ENCODE measurements around the gene COX10.

The COX10 gene

DNA sequence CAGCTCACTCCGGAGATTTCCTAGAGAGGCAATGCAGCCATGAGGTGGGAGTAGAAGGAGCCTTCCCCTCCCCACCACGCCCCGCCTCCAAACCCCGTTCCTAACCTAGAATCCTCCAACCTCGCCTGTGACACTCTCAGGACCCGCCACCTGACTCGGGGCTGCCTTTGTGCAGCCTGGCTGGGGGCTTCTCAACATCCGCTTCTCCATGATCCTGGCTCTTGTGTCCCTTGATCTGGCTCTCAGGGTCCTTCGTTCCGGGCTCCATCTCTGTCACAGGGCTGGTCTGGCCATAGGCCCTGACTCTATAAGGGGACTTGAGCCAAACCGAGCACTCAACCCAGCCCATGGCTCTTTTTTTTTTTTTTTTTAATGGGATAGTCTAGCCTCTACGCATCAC, 143.1 kb downstream of the COX10 start:
- TF ChIP-seq, protein P1, sequence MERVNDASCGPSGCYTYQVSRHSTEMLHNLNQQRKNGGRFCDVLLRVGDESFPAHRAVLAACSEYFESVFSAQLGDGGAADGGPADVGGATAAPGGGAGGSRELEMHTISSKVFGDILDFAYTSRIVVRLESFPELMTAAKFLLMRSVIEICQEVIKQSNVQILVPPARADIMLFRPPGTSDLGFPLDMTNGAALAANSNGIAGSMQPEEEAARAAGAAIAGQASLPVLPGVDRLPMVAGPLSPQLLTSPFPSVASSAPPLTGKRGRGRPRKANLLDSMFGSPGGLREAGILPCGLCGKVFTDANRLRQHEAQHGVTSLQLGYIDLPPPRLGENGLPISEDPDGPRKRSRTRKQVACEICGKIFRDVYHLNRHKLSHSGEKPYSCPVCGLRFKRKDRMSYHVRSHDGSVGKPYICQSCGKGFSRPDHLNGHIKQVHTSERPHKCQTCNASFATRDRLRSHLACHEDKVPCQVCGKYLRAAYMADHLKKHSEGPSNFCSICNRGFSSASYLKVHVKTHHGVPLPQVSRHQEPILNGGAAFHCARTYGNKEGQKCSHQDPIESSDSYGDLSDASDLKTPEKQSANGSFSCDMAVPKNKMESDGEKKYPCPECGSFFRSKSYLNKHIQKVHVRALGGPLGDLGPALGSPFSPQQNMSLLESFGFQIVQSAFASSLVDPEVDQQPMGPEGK (CRISPR knock-in tag; IDR thresholded peaks at IDR 0.05; ENCODE audit: borderline replicate concordance), result no peak
- TF ChIP-seq ZNF70 (CRISPR knock-in tag; IDR thresholded peaks at IDR 0.05) (no peak), ISL1 (CRISPR knock-in tag; IDR thresholded peaks at IDR 0.05) (no peak), BACH2 (CRISPR knock-in tag; IDR thresholded peaks at IDR 0.05; ENCODE audit: borderline replicate concordance) (no peak), TOX (CRISPR knock-in tag; IDR thresholded peaks at IDR 0.05; ENCODE audit: borderline replicate concordance) (no peak), RARB (CRISPR knock-in tag; IDR thresholded peaks at IDR 0.05) (no peak), ARNTL (CRISPR knock-in tag; IDR thresholded peaks at IDR 0.05; ENCODE audit: borderline replicate concordance, low read depth) (no peak), PPARA (CRISPR knock-in tag; IDR thresholded peaks at IDR 0.05; ENCODE audit: borderline replicate concordance) (no peak), GLIS3 (CRISPR knock-in tag; IDR thresholded peaks at IDR 0.05) (no peak), ESRRG (CRISPR knock-in tag; IDR thresholded peaks at IDR 0.05) (no peak), ZFP30 (CRISPR knock-in tag; IDR thresholded peaks at IDR 0.05) (no peak), ZFP3 (CRISPR knock-in tag; IDR thresholded peaks at IDR 0.05) (no peak), ZC3H10 (CRISPR knock-in tag; IDR thresholded peaks at IDR 0.05) (no peak), CSDC2 (CRISPR knock-in tag; IDR thresholded peaks at IDR 0.05) (no peak), TCF4 (CRISPR knock-in tag; IDR thresholded peaks at IDR 0.05; ENCODE audit: borderline replicate concordance) (no peak)
- TF ChIP-seq, protein P2, sequence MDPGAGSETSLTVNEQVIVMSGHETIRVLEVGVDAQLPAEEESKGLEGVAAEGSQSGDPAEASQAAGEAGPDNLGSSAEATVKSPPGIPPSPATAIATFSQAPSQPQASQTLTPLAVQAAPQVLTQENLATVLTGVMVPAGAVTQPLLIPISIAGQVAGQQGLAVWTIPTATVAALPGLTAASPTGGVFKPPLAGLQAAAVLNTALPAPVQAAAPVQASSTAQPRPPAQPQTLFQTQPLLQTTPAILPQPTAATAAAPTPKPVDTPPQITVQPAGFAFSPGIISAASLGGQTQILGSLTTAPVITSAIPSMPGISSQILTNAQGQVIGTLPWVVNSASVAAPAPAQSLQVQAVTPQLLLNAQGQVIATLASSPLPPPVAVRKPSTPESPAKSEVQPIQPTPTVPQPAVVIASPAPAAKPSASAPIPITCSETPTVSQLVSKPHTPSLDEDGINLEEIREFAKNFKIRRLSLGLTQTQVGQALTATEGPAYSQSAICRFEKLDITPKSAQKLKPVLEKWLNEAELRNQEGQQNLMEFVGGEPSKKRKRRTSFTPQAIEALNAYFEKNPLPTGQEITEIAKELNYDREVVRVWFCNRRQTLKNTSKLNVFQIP (CRISPR knock-in tag; IDR thresholded peaks at IDR 0.05; ENCODE audit: borderline replicate concordance, low read depth), result no peak
- no peak for ATAC-seq

DNA sequence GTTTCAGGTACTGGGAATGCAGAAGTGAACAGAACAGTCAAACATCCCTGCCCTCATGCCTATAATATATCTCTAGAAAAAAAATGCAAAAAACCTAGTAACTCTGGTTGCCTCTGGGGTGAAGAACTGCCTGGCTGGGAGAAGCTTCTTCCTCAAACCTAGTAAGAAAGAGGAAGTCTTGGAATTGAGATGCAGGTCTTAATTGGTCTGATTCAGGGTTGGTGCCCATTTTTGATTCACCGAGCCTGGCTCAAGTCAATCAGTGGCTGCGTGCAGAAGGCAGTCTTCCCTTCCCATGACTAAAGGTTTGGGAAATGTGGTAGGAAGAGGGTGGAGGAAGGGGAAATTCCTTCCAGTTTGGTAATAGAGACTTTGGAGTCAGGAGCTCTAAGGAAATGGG, 145.0 kb downstream of the COX10 start:
- TF ChIP-seq RARB (CRISPR knock-in tag; IDR thresholded peaks at IDR 0.05) (no peak), OSR1 (CRISPR knock-in tag; IDR thresholded peaks at IDR 0.05) (no peak)
- no peak for ATAC-seq

DNA sequence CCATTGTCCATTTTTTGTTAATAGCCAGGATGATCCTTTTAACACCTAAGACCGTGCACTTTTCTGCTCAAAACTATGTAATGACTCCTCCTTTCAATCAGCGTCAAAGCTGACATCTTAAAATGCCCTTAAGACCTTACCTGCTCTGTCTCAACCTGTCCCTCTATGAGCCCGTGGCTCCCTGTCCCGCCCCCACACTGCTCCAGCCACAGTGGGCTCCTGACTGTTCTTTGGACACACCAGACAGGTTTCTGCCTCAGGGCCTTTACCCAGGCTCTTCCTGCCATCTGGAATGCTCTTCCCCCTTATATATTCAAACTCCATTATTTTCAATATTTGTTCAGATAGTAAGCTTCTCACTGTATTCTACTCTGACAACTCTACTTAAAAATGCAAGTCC, 153.3 kb downstream of the COX10 start:
- no peak for ATAC-seq

DNA sequence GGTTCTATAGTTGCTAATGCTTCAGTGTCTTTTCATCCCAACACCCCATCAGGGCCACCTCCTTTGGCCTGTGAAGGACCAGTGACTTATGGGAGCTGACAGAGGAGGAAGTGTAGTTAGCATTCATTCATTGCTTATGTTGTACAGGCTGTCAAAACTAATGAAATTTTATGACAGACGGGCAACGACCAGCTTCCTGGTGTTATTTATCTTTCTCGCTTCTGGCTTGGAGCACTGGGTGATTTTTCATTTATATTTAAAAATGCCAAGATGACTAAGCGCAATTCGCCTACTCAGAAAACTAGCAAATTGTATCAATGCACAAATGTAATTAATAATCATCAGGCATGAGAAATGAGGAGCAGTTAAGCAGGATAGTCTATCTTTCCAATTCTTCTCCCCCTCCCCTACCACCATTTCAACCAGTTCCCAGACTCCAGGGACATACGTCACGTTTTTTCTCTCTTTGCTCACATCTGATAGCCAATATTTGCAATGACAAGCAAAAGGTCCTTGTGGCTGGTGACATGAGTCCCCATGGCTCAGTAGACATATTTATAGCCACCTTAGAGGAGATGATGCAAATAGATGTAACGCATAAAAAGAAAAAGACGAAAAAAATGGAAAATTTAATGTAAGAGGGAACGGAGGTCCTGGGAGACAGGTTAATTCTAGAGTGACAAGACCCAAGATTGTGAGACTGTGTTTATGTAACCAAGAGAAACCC, 156.1 kb downstream of the COX10 start:
- no peak for TF ChIP-seq CSDC2 (CRISPR knock-in tag; IDR thresholded peaks at IDR 0.05)
- no peak for ATAC-seq

More for the DNA sequence above, 153.3 kb downstream of the COX10 start:
- TF ChIP-seq, protein P3, sequence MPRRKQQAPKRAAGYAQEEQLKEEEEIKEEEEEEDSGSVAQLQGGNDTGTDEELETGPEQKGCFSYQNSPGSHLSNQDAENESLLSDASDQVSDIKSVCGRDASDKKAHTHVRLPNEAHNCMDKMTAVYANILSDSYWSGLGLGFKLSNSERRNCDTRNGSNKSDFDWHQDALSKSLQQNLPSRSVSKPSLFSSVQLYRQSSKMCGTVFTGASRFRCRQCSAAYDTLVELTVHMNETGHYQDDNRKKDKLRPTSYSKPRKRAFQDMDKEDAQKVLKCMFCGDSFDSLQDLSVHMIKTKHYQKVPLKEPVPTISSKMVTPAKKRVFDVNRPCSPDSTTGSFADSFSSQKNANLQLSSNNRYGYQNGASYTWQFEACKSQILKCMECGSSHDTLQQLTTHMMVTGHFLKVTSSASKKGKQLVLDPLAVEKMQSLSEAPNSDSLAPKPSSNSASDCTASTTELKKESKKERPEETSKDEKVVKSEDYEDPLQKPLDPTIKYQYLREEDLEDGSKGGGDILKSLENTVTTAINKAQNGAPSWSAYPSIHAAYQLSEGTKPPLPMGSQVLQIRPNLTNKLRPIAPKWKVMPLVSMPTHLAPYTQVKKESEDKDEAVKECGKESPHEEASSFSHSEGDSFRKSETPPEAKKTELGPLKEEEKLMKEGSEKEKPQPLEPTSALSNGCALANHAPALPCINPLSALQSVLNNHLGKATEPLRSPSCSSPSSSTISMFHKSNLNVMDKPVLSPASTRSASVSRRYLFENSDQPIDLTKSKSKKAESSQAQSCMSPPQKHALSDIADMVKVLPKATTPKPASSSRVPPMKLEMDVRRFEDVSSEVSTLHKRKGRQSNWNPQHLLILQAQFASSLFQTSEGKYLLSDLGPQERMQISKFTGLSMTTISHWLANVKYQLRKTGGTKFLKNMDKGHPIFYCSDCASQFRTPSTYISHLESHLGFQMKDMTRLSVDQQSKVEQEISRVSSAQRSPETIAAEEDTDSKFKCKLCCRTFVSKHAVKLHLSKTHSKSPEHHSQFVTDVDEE (CRISPR knock-in tag; IDR thresholded peaks at IDR 0.05), result no peak

DNA sequence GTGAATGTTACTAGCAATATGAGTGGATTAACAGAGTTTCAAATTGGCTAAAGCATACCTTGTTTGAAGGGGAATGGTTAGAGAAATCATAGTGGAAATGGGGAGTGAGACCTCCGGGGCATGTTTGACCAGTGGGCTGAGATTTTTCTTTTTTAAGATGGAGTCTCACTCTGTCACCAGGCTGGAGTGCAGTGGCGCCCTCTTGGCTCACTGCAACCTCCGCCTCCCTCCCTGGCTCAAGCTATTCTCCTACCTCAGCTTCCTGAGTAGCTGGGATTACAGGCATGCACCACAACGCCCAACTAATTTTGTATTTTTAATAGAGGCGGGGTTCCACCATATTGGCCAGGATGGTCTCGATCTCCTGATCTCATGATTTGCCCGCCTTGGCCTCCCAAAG, 157.7 kb downstream of the COX10 start:
- ATAC-seq, result no peak
- no peak for TF ChIP-seq ARNTL (CRISPR knock-in tag; IDR thresholded peaks at IDR 0.05; ENCODE audit: borderline replicate concordance, low read depth)
- TF ChIP-seq ZNF8 (CRISPR knock-in tag; IDR thresholded peaks at IDR 0.05), result no peak
- TF ChIP-seq, protein P2 (CRISPR knock-in tag; IDR thresholded peaks at IDR 0.05; ENCODE audit: borderline replicate concordance, low read depth), result no peak
